Fibroblast of the aortic adventitia (primary cell): Measurements from ENCODE around the gene ARID3A. TPM values are rescaled to one million over a fixed set of nuclear protein-coding genes. Genes with fewer than 3 reads are reported as not detected.

Experiments
- DNase-seq: peaks from one replicate; pipeline ENCODE4 v3.0.0-alpha.2; 2010; ENCODE audit warnings: low read depth
- H3K4me3 ChIP-seq: 2 replicates; pipeline ENCODE4 v1.5.1; 2011; ENCODE audit warnings: low read depth, mild to moderate bottlenecking, control low read depth, low read length, moderate library complexity
- total RNA-seq: library from RNA; depleted of rRNA; stranded (reverse); fragments of >200 nt; gene quantifications from 2 replicates; pipeline ENCODE4 v1.2.3, GENCODE V29; 2012; ENCODE audit warnings: low replicate concordance
- TF ChIP-seq, protein P1 (sequence below): IDR thresholded peaks from 2 replicates; pipeline ENCODE4 v1.5.1; 2011; ENCODE audit warnings: mild to moderate bottlenecking, low read length, control low read depth, inconsistent platforms; ENCODE audit not compliant: insufficient read depth

ARID3A gene
- total RNA-seq, 1 donor: 11.2 TPM

GRCh38 chr19:991932-992669 is 66.3 kb downstream of the ARID3A start:
- TF ChIP-seq, protein P1, sequence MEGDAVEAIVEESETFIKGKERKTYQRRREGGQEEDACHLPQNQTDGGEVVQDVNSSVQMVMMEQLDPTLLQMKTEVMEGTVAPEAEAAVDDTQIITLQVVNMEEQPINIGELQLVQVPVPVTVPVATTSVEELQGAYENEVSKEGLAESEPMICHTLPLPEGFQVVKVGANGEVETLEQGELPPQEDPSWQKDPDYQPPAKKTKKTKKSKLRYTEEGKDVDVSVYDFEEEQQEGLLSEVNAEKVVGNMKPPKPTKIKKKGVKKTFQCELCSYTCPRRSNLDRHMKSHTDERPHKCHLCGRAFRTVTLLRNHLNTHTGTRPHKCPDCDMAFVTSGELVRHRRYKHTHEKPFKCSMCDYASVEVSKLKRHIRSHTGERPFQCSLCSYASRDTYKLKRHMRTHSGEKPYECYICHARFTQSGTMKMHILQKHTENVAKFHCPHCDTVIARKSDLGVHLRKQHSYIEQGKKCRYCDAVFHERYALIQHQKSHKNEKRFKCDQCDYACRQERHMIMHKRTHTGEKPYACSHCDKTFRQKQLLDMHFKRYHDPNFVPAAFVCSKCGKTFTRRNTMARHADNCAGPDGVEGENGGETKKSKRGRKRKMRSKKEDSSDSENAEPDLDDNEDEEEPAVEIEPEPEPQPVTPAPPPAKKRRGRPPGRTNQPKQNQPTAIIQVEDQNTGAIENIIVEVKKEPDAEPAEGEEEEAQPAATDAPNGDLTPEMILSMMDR: no peak
- H3K4me3 ChIP-seq: no peak overlapping the region
- no peak for DNase-seq

DNA sequence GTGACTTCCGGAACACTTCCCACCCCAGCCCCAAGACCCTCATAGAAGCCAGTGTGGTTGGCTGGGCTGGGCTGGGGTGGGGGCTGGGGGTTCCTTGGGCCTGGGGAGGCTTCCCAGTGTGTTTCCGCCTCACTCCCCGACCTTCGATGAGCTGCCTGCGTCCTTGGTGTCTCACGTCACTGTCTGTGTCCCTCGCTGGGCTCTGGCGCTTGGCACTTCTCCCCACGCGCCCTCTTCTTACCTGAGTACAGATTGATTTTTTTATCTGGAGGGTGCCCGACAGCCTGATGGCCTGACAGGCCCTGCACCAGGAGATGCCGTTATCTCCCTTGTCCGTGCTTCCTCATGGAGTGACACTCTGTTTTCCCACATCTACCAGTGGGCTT is 66.8 kb downstream of the ARID3A start:
- H3K4me3 ChIP-seq: no peak overlapping the region
- TF ChIP-seq, protein P1: no peak
- no peak for DNase-seq

DNA sequence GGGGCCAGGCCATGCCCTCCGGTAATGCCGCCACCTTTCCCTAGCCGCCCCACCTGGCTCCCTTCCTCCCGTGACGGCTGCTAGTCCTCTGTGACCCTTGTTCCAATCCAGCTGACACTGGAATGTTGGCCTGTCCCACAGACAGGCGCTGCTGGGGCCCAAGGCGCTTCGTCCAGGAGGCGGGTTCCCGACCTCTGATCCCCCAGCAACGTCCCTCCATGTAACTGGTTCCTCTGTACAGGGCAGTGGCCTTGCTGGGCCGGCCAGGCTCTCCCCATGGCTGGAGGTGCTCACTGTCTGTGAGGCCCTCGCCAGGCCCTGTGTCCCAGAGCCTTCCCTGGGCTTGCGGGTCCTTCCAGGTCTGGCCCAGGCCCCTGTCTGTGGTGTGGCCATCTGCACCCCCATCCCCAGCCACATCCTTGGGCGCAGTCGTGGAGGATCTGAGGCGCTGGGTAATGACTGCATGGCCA is 67.6 kb downstream of the ARID3A start:
- no peak for DNase-seq
- TF ChIP-seq, protein P1: no peak
- no peak overlapping the region for H3K4me3 ChIP-seq

DNA sequence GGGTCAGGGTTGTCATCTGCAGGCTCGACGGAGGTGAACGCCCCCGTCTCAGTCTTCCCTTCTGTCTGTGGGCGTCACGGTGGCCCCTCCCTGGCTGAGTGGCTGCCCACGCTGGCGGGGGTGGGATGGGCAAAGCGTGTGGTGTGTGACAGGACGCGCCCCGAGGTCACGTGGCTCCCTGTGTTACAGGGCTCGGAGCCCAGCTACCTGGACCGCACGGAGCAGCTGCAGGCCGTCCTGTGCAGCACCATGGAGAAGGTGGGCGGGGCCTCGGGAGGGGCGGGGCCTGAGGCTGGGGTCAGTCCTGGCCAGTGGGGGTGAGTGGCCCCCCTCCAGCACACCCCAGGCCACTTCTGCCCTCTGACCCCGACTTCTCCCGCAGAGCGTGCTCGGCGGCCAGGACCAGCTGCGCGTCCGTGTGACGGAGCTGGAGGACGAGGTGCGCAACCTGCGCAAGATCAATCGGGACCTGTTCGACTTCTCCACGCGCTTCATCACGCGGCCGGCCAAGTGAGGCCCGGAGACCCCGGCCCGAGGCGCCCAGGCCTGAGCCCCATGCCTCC is 68.1 kb downstream of the ARID3A start:
- H3K4me3 ChIP-seq: no peak overlapping the region
- DNase-seq: no peak
- TF ChIP-seq, protein P1: no peak

- H3K4me3 ChIP-seq: no peak overlapping the region
- DNase-seq: no peak
- TF ChIP-seq, protein P1: no peak
These were observed 68.7 kb downstream of the ARID3A start for GRCh38 chr19:994516-994915.

DNA sequence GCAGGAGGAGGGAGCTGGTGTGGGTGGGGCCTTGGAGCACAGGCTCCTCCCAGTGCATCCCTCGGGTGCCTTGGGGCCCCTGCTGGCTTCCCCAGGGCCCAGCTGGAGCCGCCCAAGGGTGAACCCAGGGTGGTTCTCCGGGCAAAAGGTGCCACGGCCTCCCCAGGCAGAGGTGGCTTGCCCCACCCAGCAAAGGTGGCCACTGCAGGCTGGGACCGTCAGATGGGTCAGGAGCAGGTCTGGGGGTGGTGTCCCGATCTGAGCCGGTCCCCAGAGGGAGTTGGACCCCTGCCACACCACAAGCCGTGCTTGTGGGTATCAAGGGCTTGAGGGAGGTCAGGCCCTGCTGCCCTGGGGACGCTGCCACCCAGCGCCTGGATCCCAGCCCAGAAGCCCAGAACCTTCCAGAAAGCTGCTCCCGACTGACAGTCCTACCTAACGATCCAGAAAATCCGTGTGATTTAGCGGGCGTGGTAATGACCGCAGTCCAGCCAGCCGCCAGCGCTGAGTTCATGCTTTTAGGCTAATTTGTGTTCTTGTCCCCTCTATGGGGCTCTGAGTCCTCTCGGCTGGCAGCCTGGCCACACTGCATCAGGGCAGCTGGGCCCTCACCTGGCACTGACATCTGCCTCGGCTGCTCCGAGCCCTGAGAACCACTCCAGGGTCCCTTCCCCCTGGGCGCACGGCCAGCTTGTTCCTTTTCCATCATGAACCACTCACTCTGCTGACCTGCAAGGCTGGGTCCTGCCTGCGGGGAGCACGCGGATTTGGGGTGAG is 69.4 kb downstream of the ARID3A start:
- DNase-seq: no peak
- H3K4me3 ChIP-seq: no peak overlapping the region
- TF ChIP-seq, protein P1: no peak
